Erythroblast (primary cell): ENCODE measurements around the gene TPK1.

Experiments
- GATA1 ChIP-seq: IDR thresholded peaks from 2 replicates; pipeline ENCODE4 v1.6.1; 2011; ENCODE audit warnings: low read depth, mild to moderate bottlenecking, control low read depth, low read length, moderate library complexity
- POLR2A ChIP-seq: IDR thresholded peaks from 2 replicates; pipeline ENCODE4 v1.6.1; 2011; ENCODE audit warnings: mild to moderate bottlenecking, low read length

- no peak for TF ChIP-seq POLR2A
- TF ChIP-seq GATA1 = no peak
Measured at GRCh38 chr7:144791488-144791887, 44.4 kb downstream of the TPK1 start.
